ENCODE measurements around the gene CD9.
"Not testable (repeated sequence)": the region's sequence is repeated elsewhere in the genome, so short reads cannot be mapped to it uniquely, and the experiment has no call there.

The CD9 gene

DNA sequence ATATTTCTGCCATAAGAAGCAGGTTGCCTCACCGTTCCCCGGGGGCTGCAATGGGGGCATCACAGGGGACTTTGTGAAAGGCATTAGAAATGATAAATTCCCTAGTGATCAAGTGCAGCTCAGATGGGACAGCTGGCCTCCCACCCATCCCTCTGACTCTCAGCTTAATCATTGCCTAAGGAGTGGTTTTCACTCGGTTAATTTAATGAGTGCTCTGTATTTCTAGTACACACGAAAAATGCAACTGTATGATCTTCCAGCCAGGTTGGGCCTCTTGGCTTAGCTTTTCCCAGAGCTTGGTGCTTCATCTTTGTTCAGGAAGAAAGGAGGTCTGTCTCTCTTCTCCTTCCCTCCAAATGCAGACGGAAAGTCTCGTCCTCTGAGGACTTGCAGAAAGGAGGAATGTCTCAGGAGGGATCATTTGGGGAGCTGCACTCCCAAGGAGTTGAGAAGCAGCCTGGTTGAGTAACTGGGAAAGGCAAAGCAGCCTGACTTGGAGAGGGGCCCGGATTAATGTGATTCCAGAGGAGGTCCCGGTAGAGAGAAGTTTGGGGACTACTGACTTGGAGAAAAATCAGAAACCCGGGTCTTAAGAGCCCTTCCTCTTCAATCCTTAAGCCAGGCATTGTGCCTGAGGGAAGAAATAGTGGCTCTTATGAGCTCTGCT, 7.2 kb downstream of the CD9 start:
- no peak for DNase-seq (ENCODE audit: low read depth in 1 of 2, low spot score in 1 of 2)
- no peak for TF ChIP-seq JUND (IDR thresholded peaks at IDR 0.05; ENCODE audit: low read depth)
- in situ Hi-C loops (cut with HindIII; ENCODE audit: low pct_unique_long_range_greater_than_20kb, low sequenced_read_pairs): no loop called here

DNA sequence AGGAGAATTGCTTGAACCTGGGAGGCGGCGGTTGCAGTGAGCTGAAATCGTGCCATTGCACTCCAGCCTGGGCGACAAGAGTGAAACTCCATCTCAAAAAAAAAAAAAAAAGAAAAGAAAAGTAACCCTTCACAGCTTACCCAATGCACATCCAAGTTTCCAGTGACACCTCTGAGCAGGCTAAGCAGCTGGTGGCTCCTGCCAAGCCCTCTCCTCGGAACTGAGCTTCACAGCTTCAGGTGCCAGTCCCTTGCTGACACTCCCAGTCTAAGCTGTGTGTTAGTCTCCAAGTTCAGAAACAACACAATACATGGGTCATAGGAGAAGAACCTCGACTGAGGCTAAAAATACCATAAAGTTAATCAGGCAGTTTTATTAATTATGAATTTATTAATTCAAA, 7.9 kb downstream of the CD9 start:
- DNase-seq (ENCODE audit: low read depth in 1 of 2, low spot score in 1 of 2): no peak
- TF ChIP-seq JUND (IDR thresholded peaks at IDR 0.05; ENCODE audit: low read depth): no peak
- in situ Hi-C loops (cut with HindIII; ENCODE audit: low pct_unique_long_range_greater_than_20kb, low sequenced_read_pairs): no loop called here

DNA sequence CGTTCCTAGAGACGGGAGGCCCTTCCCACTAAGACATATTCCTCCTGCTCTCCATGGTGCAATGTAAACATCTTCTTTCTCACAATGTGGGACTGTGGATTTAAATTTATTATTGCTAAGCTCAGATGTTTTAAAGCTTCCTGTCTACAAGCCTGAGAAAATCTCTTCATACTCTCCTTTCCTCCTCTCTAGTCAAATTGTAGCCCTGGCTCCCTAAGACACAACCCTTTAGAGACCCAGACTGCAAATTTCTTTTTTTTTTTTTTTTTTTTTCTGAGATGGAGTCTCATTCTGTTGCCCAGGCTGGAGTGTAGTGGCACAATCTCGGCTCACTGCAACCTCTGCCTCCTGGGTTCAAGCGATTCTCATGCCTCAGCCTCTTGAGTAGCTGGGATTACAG, 9.2 kb downstream of the CD9 start:
- in situ Hi-C loops (cut with HindIII; ENCODE audit: low pct_unique_long_range_greater_than_20kb, low sequenced_read_pairs): not testable (repeated sequence)

DNA sequence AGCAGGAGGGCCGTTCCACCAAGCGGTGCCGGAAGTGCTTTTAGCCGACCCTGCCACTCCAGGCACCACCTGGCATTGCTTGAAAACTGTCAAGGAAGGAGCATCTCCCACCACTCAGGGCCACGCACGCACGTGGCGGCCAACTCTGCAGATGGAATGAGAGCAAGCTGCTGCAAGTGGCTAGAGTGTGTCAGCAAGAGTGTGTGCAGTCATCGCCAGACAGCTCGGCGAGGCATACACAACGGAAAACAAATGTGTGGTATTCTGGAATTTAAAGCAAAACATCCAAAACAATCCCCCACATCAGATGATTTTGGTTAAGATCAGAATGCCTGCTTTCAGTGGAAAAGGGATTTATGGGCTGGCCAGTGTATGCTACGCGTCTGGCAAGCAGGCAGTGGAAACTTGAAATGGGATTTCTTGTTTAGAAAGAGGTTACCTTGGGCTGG, 11.2 kb downstream of the CD9 start:
- no peak for DNase-seq (ENCODE audit: low read depth in 1 of 2, low spot score in 1 of 2)
- TF ChIP-seq JUND (IDR thresholded peaks at IDR 0.05; ENCODE audit: low read depth): no peak
- in situ Hi-C loops (cut with HindIII; ENCODE audit: low pct_unique_long_range_greater_than_20kb, low sequenced_read_pairs): no loop called here

More for the DNA sequence above, 9.2 kb downstream of the CD9 start:
- DNase-seq (ENCODE audit: low read depth in 1 of 2, low spot score in 1 of 2): not testable (repeated sequence)

DNA sequence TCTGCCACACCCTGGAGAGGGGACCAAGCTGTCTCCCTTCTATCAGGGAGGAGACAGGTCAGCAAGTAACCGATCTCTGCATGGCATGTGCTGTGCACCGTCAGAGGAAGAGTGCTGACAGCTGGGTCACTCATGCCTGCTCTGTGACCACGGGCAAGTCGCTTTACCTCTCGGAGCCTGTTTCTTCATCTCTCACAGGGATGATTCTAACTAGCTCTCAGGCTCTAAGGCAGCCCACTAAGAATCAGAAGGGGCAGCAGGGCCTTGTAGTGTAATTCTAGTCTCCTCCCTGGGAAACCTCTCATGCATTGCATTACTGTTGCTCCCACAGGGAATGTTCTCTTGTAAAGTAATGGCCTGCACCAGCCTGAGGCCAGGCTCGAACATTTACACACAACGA, 11.9 kb downstream of the CD9 start:
- in situ Hi-C loops (cut with HindIII; ENCODE audit: low pct_unique_long_range_greater_than_20kb, low sequenced_read_pairs): no loop called here
- TF ChIP-seq JUND (IDR thresholded peaks at IDR 0.05; ENCODE audit: low read depth): no peak
- DNase-seq (ENCODE audit: low read depth in 1 of 2, low spot score in 1 of 2): no peak

DNA sequence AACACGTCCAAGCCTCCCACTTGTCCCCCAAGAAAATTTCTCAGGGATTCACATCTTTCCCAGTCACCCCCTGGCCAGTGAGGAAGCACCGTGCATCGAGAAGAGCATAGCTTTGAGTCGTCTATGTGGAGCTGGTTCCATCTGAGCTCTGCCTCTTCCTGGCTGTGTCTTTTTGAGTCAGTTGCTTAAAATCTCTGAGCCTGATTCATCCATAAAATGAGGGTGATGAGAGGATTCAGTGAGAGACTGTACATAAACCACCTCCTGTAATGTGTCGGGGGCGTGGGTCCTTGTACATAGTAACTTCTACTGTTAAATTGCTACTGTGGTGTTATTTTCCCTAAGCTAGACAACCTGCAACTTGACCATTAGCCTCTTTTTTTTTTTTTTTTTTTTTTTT, 13.8 kb downstream of the CD9 start:
- DNase-seq (ENCODE audit: low read depth in 1 of 2, low spot score in 1 of 2): no peak
- TF ChIP-seq JUND (IDR thresholded peaks at IDR 0.05; ENCODE audit: low read depth): no peak
- in situ Hi-C loops (cut with HindIII; ENCODE audit: low pct_unique_long_range_greater_than_20kb, low sequenced_read_pairs): no loop called here

DNA sequence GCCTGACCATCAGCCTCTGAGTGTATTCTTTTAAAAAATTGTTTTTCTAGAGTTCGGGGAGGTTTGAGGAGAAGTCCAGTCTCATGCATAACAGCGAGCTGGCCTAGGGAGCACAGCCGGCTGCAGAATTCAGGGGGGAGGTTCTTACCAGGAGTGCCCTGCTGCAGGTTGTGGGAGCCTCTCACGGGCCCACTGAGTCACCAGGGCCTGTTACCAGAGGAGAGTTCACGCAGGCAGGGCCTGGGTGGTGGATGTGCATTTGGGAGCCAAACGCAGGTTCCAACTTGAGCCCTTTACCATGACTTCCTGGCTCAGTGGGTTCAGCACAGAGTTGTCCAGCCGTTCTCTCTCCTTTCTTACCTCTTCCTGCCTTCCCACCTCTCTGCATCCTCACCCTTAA, 14.4 kb downstream of the CD9 start:
- in situ Hi-C loops (cut with HindIII; ENCODE audit: low pct_unique_long_range_greater_than_20kb, low sequenced_read_pairs): no loop called here
- no peak for DNase-seq (ENCODE audit: low read depth in 1 of 2, low spot score in 1 of 2)
- no peak for TF ChIP-seq JUND (IDR thresholded peaks at IDR 0.05; ENCODE audit: low read depth)

DNA sequence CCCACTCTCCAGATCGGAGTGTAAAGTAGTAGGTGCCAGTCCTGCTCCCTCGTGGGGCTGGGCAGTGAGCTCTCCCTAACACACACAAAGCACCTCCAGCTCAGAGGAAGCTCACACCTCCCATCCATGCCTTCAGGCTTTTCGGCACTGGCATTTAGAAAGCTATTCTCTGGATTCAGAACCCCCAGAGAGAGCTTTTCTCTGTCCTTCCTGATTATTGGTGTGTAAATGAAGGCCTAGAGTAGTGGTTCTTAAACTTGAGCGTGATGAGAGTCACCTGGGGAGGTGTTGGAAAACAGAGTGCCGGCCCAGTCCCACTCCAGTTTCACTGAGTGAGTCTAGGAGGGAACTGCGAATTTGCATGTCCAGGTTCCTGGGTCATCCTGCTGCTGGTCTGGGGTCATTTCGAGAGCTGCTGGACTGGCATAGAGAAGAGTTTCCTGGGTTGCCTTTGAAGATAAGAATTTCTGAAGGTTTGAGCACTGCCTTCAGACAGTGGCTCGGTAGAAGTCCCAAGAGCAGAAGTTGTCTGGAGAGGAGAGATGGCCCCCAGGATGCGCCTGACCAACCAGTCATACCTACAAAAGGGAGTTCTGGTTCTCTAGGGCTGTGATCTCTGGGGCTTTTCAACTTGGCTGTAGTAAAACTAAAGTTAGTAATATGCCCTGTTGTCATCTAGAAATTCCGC, 15.1 kb downstream of the CD9 start:
- no peak for TF ChIP-seq JUND (IDR thresholded peaks at IDR 0.05; ENCODE audit: low read depth)
- in situ Hi-C loops (cut with HindIII; ENCODE audit: low pct_unique_long_range_greater_than_20kb, low sequenced_read_pairs): no loop called here
- DNase-seq (ENCODE audit: low read depth in 1 of 2, low spot score in 1 of 2): no peak

DNA sequence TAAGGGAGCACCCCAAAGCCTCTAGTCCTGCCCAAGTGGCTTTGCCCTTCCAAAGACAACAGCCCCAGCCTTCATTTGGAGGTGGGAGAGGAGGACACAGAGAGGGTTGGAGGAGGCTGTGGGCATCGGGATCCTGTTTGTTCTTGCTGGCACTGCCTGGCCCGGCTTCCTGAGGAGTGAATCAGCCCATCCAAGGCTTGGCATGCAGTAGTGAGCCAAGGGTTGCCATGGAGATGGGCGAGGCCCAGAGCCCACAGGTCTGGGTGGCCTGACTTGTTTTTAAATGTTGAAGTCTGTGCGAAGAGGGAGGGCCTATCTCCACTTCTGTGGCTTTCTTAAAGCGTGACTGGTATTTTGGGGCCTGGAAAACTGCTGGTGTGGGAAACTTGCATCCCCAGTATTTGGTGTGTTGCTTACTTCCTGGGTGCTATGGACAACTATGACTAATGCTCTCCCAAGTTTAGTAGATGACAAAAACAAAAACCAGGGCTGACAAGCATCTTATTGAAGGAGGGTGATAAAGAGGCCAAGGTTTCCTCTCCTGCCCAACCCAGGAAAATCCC, 15.8 kb downstream of the CD9 start:
- in situ Hi-C loops (cut with HindIII; ENCODE audit: low pct_unique_long_range_greater_than_20kb, low sequenced_read_pairs): no loop called here
- DNase-seq (ENCODE audit: low read depth in 1 of 2, low spot score in 1 of 2): peak; percentile 31 to 88
- no peak for TF ChIP-seq JUND (IDR thresholded peaks at IDR 0.05; ENCODE audit: low read depth)

DNA sequence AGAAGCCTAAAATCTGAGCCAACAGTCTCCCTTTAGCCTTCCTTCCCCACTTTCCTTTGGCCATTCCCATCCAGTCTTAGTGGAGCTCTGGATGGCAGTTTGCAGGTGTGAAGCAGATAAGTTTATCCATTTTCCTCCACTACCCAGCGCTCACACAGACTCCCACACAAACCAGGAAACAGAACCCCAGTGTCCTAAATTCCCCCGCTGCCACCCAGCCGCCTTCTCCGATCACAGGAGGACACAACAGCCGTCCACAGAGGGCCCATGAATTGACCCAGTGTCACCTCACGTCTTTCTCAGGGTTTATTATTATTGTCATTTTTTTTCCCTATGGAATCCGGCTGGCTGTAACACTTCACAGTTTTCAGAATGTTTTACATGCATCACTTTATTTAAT, 16.4 kb downstream of the CD9 start:
- in situ Hi-C loops (cut with HindIII; ENCODE audit: low pct_unique_long_range_greater_than_20kb, low sequenced_read_pairs): no loop called here
- TF ChIP-seq JUND (IDR thresholded peaks at IDR 0.05; ENCODE audit: low read depth): no peak

DNA sequence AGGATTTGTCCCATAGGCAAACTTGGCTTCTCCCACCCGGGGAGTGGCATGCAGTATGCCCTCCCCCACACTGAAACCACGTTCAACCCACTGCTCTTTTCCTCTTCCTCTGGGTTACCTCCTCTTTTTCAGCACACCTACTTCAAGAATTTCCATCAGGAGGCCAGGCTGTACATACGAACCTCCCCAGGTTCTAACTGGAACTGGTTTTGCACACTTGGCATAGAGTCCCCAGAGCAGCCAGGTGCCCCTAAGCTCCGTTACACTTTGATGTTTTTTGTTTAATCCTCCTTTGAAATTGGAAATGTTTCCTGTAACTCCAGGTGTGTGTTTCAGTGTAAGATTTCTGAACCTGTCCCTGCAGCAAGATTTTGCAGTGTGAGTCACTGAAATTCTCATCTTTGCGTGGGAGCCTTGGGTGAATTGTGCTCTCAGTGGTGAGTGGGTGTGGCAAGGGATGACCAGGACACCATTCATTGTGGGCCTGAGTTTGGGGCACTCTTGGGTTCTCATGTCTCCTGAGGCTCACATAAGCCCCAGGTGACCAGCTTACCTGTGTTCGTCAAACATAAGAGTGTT, 18.2 kb downstream of the CD9 start:
- in situ Hi-C loops (cut with HindIII; ENCODE audit: low pct_unique_long_range_greater_than_20kb, low sequenced_read_pairs): no loop called here
- no peak for TF ChIP-seq JUND (IDR thresholded peaks at IDR 0.05; ENCODE audit: low read depth)
- DNase-seq (ENCODE audit: low read depth in 1 of 2, low spot score in 1 of 2): no peak

More for the DNA sequence above, 16.4 kb downstream of the CD9 start:
- DNase-seq (ENCODE audit: low read depth in 1 of 2, low spot score in 1 of 2): no peak

DNA sequence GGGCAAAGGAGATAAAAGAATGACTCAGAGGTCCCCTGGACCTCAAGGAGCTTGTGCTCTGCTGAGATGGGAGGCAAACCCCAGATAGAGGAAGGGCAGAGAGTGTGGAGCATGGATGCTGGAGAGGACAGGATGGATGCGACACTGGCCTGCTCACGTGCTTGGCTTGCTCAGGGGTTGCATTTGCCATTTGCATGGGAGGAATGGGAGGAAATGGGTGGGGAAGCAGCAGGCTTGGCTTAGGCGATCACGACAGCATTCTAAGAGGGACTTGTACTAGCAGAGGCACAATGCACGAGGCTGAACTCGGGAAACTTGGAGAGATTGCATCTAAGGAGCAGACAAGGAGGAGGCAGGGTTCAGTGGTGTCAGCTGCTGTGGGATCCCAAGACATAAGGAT, 19.8 kb downstream of the CD9 start:
- TF ChIP-seq JUND (IDR thresholded peaks at IDR 0.05; ENCODE audit: low read depth): no peak
- DNase-seq (ENCODE audit: low read depth in 1 of 2, low spot score in 1 of 2): no peak
- in situ Hi-C loops (cut with HindIII; ENCODE audit: low pct_unique_long_range_greater_than_20kb, low sequenced_read_pairs): no loop called here

DNA sequence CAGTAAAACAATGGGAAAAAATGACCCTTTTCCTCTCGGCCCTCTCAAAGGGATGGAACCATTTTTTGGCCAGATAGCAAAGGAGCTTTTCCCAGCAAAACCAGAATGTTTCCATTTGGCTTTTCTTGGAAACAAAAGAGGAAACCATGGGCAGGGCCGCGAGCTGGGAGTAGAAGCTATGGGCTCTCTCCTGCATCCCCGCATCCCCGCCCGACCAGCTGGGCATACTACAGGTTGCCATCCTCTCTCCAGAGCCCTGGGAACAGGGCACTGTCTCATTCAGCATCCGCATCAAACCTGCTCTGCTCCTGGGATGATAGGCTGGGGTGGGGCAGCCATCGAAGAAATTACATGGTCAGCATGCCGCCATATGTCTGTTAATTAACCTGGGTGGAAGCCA, 20.9 kb downstream of the CD9 start:
- in situ Hi-C loops (cut with HindIII; ENCODE audit: low pct_unique_long_range_greater_than_20kb, low sequenced_read_pairs): no loop called here
- no peak for DNase-seq (ENCODE audit: low read depth in 1 of 2, low spot score in 1 of 2)
- no peak for TF ChIP-seq JUND (IDR thresholded peaks at IDR 0.05; ENCODE audit: low read depth)

Data from T47D (cell line).